Chondrocyte (in vitro differentiated cells): ENCODE data around the gene REG4. TPM values are rescaled to one million over a fixed set of nuclear protein-coding genes. Genes with fewer than 3 reads are reported as not detected.

Source experiments
- DNase-seq: peaks from one replicate; pipeline ENCODE4 v3.0.0; 2021; ENCODE audit warnings: mixed read lengths, low spot score
- H3K27ac Mint-ChIP-seq: one replicate; pipeline ENCODE4 v1.8.0; 2021; ENCODE audit warnings: mild to moderate bottlenecking, moderate library complexity, mixed read lengths; ENCODE audit not compliant: unreplicated experiment
- H3K27me3 Mint-ChIP-seq: 2 replicates; pipeline ENCODE4 v1.8.0; 2021; ENCODE audit warnings: low read depth, mixed read lengths
- H3K36me3 Mint-ChIP-seq: 2 replicates; pipeline ENCODE4 v1.8.0; 2021; ENCODE audit warnings: low read depth, mixed read lengths
- H3K4me1 Mint-ChIP-seq: 2 replicates; pipeline ENCODE4 v1.8.0; 2021; ENCODE audit warnings: low read depth, mild to moderate bottlenecking, mixed read lengths
- H3K4me3 Mint-ChIP-seq: one replicate; pipeline ENCODE4 v1.8.0; 2021; ENCODE audit warnings: mild to moderate bottlenecking, moderate library complexity, mixed read lengths; ENCODE audit not compliant: unreplicated experiment
- H3K9me3 Mint-ChIP-seq: 2 replicates; pipeline ENCODE4 v1.8.0; 2021; ENCODE audit warnings: low read depth, mixed read lengths
- CTCF ChIP-seq: fragments of 200-600 bp; sonication (generic); IDR thresholded peaks from 2 replicates; pipeline ENCODE4 v1.5.0; 2021; ENCODE audit warnings: antibody characterized with exemption, mild to moderate bottlenecking, moderate library complexity
- total RNA-seq: library from RNA; stranded (reverse); gene quantifications from 3 replicates; pipeline ENCODE4 v1.2.1, GENCODE V29; 2021

The REG4 gene
- total RNA-seq, 1 donor from 2014 or later, result not detected

DNA sequence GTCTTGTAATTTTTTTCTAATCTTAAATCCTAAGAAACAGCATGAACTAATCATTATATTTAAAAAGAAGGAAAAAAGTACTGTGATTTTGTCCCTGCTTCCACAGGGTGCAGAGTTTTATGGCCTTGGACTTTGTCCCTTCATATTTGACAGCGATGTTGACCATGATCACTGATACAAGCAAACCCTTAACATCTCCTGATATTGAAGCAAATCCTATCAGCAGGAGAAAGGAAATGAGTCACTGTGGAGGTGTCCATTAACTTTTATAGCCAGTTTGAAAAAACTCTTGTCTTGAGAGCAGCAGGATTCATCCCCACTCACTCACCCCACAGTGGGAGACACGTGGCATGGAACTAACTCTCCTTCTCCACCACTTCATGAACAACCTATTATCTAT is 5.1 kb upstream of the REG4 start:
- no peak for DNase-seq
- no peaks in the 10 kb centered on the region for H3K4me1 Mint-ChIP-seq
- H3K27me3 Mint-ChIP-seq, result peaks cover 11% of the 10 kb centered on the region
- no peak for TF ChIP-seq CTCF
- no peak overlapping the region for H3K27ac Mint-ChIP-seq
- peaks cover 2% of the 10 kb centered on the region for H3K36me3 Mint-ChIP-seq
- H3K9me3 Mint-ChIP-seq, result peaks cover 3% of the 10 kb centered on the region
- H3K4me3 Mint-ChIP-seq, result no peak overlapping the region

DNA sequence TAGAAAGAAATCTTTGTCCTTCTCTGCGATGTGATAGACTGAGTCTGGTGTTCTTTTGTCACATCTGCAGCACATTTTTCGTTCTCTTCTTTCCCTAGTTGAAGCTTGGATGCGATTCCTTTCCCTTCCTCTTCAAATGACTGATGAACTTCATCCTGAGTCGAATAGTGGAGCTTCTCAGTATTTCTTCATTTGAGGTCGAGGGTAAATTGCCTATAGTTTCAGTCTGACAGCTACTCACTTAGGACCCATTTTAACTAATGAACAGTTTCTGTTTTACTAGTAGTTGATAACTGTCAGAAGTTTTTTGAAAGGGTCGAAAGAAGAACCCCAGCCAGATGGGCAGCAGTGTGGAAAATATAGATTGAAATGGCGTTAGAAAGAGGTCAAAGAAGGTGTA is 4.7 kb upstream of the REG4 start:
- Mint-ChIP-seq H3K9me3 (peaks cover 3% of the 10 kb centered on the region), H3K27me3 (peaks cover 10% of the 10 kb centered on the region), H3K27ac (no peak overlapping the region), H3K36me3 (peaks cover 2% of the 10 kb centered on the region), H3K4me1 (no peaks in the 10 kb centered on the region), H3K4me3 (no peak overlapping the region)
- no peak for TF ChIP-seq CTCF
- DNase-seq, result no peak

- no peak overlapping the region for H3K27ac Mint-ChIP-seq
- no peak for DNase-seq
- no peak for TF ChIP-seq CTCF
- peaks cover 2% of the 10 kb centered on the region for H3K36me3 Mint-ChIP-seq
- H3K9me3 Mint-ChIP-seq, result peaks cover 3% of the 10 kb centered on the region
- peaks cover 10% of the 10 kb centered on the region for H3K27me3 Mint-ChIP-seq
- no peak overlapping the region for H3K4me3 Mint-ChIP-seq
- H3K4me1 Mint-ChIP-seq, result no peaks in the 10 kb centered on the region
Observed at GRCh38 chr1:119815361-119815760, 4.1 kb upstream of the REG4 start.

DNA sequence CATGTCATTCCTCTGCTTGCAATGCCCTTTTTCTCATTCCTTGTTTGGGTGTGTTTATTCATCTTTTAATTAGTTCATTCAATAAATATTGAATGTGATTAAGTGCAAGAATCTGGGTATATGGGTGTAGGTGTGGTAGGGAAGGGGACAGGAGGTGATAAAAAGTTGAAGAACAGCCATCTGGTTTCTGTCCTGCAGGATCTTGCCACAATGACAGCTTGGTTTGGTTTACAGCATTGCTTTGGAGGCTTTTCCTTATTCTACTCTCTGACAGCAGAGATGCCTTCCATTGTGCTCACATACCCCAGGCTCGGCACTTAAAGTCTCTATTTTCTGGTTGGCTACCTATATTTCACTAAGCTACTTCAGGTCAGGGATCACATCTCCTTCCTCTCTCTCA is 3.0 kb upstream of the REG4 start:
- no peak overlapping the region for H3K4me3 Mint-ChIP-seq
- peaks cover 10% of the 10 kb centered on the region for H3K27me3 Mint-ChIP-seq
- no peaks in the 10 kb centered on the region for H3K4me1 Mint-ChIP-seq
- no peaks in the 10 kb centered on the region for H3K36me3 Mint-ChIP-seq
- TF ChIP-seq CTCF, result no peak
- no peak overlapping the region for H3K27ac Mint-ChIP-seq
- DNase-seq, result no peak
- H3K9me3 Mint-ChIP-seq, result peaks cover 3% of the 10 kb centered on the region

- no peaks in the 10 kb centered on the region for H3K4me1 Mint-ChIP-seq
- H3K36me3 Mint-ChIP-seq, result no peaks in the 10 kb centered on the region
- H3K9me3 Mint-ChIP-seq, result peaks cover 3% of the 10 kb centered on the region
- no peak for TF ChIP-seq CTCF
- H3K27me3 Mint-ChIP-seq, result peaks cover 20% of the 10 kb centered on the region
- no peak for DNase-seq
- no peak overlapping the region for H3K4me3 Mint-ChIP-seq
- H3K27ac Mint-ChIP-seq, result no peak overlapping the region
Observed at GRCh38 chr1:119811985-119812557, 811 bp upstream of the REG4 start.
